ENCODE data around the gene MAPT.

MAPT gene

DNA sequence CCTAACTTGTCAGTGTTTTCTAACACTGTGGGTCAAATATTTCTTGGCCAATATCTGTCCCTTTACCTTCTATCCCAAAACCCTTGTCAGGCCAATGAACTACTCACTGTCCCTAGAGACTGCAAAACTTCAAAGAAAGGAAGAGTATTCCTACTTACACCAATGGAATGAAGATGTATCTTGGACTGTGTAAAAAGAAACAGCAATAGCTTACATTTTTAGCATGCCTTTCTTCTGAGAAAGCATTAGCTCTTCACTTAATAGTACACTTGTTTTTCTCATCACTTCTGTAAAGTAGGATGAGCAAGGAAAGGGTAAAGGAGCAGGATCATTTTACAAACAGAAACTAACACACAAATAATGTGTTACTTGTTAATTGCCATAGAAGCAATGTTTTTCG is 178.6 kb downstream of the MAPT start:
- no peak for DNase-seq

DNA sequence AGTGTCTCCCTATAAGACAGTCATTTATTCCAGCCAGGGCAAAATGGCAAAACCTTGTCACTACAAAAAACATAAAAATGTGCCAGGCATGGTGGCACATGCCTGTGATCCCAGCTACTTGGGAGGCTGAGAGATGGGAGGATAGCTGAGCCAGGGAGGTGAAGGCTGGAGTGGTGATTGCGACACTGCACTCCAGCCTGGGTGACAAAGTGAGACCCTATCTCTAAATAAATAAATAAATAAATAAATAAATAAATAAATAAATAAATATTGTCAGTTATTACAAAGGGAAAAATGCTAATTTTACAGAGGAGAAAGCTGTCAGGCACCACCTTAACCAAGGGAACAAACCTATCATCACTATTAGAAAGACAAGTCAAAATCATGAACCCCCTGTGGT is 180.2 kb downstream of the MAPT start:
- DNase-seq: no peak
